Measurements from ENCODE around the gene PCDH19. TPM values are rescaled to one million over a fixed set of nuclear protein-coding genes. Genes with fewer than 3 reads are reported as not detected.

PCDH19 gene
- total RNA-seq, 4 donors from 2014 or later, result 2.0 to 5.2 (median 3.4) TPM

GRCh38 chrX:100407784-100408712 lies 2.0 kb downstream of the PCDH19 start:
- H3K9me3 ChIP-seq, result no peaks in the 10 kb centered on the region
- no peaks in the 10 kb centered on the region for H3K4me1 ChIP-seq
- peak overlapping the region in 1 of 2 donors; percentile 42 for H3K4me3 ChIP-seq
- no peak for DNase-seq
- H3K36me3 ChIP-seq, result no peaks in the 10 kb centered on the region
- H3K27ac ChIP-seq, result no peak overlapping the region
- intact Hi-C loops (cut with DNase I; ENCODE audit: low total_unique reads), result no loop called here
- TF ChIP-seq CTCF (IDR thresholded peaks at IDR 0.05), result no peak
- TF ChIP-seq POLR2A (IDR thresholded peaks at IDR 0.05), result no peak
- H3K27me3 ChIP-seq, result peaks cover 5 to 10% of the 10 kb centered on the region in 2 donors

- Histone ChIP-seq H3K4me1 (no peaks in the 10 kb centered on the region), H3K4me3 (no peak overlapping the region), H3K9me3 (no peaks in the 10 kb centered on the region), H3K27me3 (peaks cover 5 to 10% of the 10 kb centered on the region in 2 donors), H3K36me3 (no peaks in the 10 kb centered on the region), H3K27ac (no peak overlapping the region)
- intact Hi-C loops (cut with DNase I; ENCODE audit: low total_unique reads), result no loop called here
- DNase-seq, result no peak
- TF ChIP-seq CTCF (IDR thresholded peaks at IDR 0.05), result no peak
Observed at GRCh38 chrX:100407147-100407783, 2.8 kb downstream of the PCDH19 start.

GRCh38 chrX:100405424-100405823 lies 4.6 kb downstream of the PCDH19 start:
- intact Hi-C loops (cut with DNase I; ENCODE audit: low total_unique reads), result no loop called here
- no peak for DNase-seq
- peaks cover 0 to 10% of the 10 kb centered on the region in 2 donors for H3K27me3 ChIP-seq
- H3K9me3 ChIP-seq, result no peaks in the 10 kb centered on the region
- no peak overlapping the region for H3K4me3 ChIP-seq
- no peaks in the 10 kb centered on the region for H3K4me1 ChIP-seq
- H3K27ac ChIP-seq, result no peak overlapping the region
- TF ChIP-seq POLR2A (IDR thresholded peaks at IDR 0.05), result no peak
- no peak for TF ChIP-seq CTCF (IDR thresholded peaks at IDR 0.05)
- H3K36me3 ChIP-seq, result no peaks in the 10 kb centered on the region

GRCh38 chrX:100404851-100405250 lies 5.2 kb downstream of the PCDH19 start:
- Histone ChIP-seq H3K4me3 (no peak overlapping the region), H3K9me3 (no peaks in the 10 kb centered on the region), H3K27me3 (peaks cover 0 to 10% of the 10 kb centered on the region in 2 donors), H3K4me1 (no peaks in the 10 kb centered on the region), H3K36me3 (no peaks in the 10 kb centered on the region), H3K27ac (no peak overlapping the region)
- TF ChIP-seq CTCF (IDR thresholded peaks at IDR 0.05) (no peak), POLR2A (IDR thresholded peaks at IDR 0.05) (no peak)
- intact Hi-C loops (cut with DNase I; ENCODE audit: low total_unique reads), result no loop called here
- no peak for DNase-seq

- no peak overlapping the region for H3K27ac ChIP-seq
- no peak overlapping the region for H3K4me3 ChIP-seq
- H3K9me3 ChIP-seq, result no peaks in the 10 kb centered on the region
- intact Hi-C loops (cut with DNase I; ENCODE audit: low total_unique reads), result no loop called here
- DNase-seq, result no peak
- no peak for TF ChIP-seq POLR2A (IDR thresholded peaks at IDR 0.05)
- H3K27me3 ChIP-seq, result peaks cover 0 to 8% of the 10 kb centered on the region in 2 donors
- H3K4me1 ChIP-seq, result no peaks in the 10 kb centered on the region
- H3K36me3 ChIP-seq, result no peaks in the 10 kb centered on the region
Observed at GRCh38 chrX:100395781-100396180, 14.3 kb downstream of the PCDH19 start.

All from uterus (tissue), 4 donors.